Smooth muscle cell (in vitro differentiated cells): ENCODE results near the gene NAALADL2. TPM values are rescaled to one million over a fixed set of nuclear protein-coding genes. Genes with fewer than 3 reads are reported as not detected.

Experiments used
- DNase-seq: peaks from one replicate; lab custom pipeline; 2025; ENCODE audit not compliant: unreplicated experiment; lab: John Stamatoyannopoulos, UW
- H2AFZ ChIP-seq: fragments of 200-600 bp; sonication (generic); 2 replicates; pipeline ENCODE4 v1.6.0; 2016; ENCODE audit warnings: antibody characterized with exemption, low read depth, mild to moderate bottlenecking
- H3F3A ChIP-seq: fragments of 200-600 bp; sonication (generic); 2 replicates; pipeline ENCODE4 v1.6.0; 2017; ENCODE audit warnings: antibody characterized with exemption, low read depth
- H3K27ac ChIP-seq: fragments of 200-600 bp; sonication (generic); 2 replicates; pipeline ENCODE4 v1.5.1; 2016; ENCODE audit warnings: low read depth, mild to moderate bottlenecking
- H3K27me3 ChIP-seq: fragments of 200-600 bp; sonication (generic); 2 replicates; pipeline ENCODE4 v1.6.1; 2016; ENCODE audit warnings: low read depth, mild to moderate bottlenecking
- H3K36me3 ChIP-seq: fragments of 200-600 bp; sonication (generic); 2 replicates; pipeline ENCODE4 v1.5.1; 2016; ENCODE audit warnings: low read depth
- H3K4me1 ChIP-seq: fragments of 200-600 bp; sonication (generic); 2 replicates; pipeline ENCODE4 v1.5.1; 2016; ENCODE audit warnings: low read depth
- H3K4me2 ChIP-seq: fragments of 200-600 bp; sonication (generic); 2 replicates; pipeline ENCODE4 v1.6.0; 2016; ENCODE audit warnings: mild to moderate bottlenecking
- H3K4me3 ChIP-seq: fragments of 200-600 bp; sonication (generic); 2 replicates; pipeline ENCODE4 v1.5.1; 2016; ENCODE audit warnings: mild to moderate bottlenecking
- H3K79me2 ChIP-seq: fragments of 200-600 bp; sonication (generic); 2 replicates; pipeline ENCODE4 v1.6.0; 2016; ENCODE audit warnings: low read depth, mild to moderate bottlenecking
- H3K9ac ChIP-seq: fragments of 200-600 bp; sonication (generic); 2 replicates; pipeline ENCODE4 v1.6.0; 2016; ENCODE audit warnings: low read depth
- H3K9me3 ChIP-seq: fragments of 200-600 bp; sonication (generic); replicated peaks from 2 replicates; pipeline ENCODE4 v1.5.1; 2016; ENCODE audit warnings: low read depth
- H4K20me1 ChIP-seq: fragments of 200-600 bp; sonication (generic); 2 replicates; pipeline ENCODE4 v1.6.0; 2016; ENCODE audit warnings: low read depth
- WGBS: methylation state at CpG from one replicate; pipeline ENCODE4 v1.1.7; 2016; ENCODE audit warnings: low lambda C conversion rate; 5-methylcytosine and 5-hydroxymethylcytosine counted together
- polyA plus RNA-seq: library from polyadenylated mRNA; unstranded; fragments of >200 nt; fragmentation: Nextera tagmentation; extraction: Ambion mirVana; gene quantifications from 2 replicates; pipeline ENCODE4 v1.2.1, GENCODE V29; 2016
- total RNA-seq: library from RNA; depleted of rRNA; stranded (reverse); fragments of >200 nt; gene quantifications from 2 replicates; pipeline ENCODE4 v1.2.3, GENCODE V29; 2014
- TF ChIP-seq, protein P1 (sequence below): fragments of 200-600 bp; sonication (generic); IDR thresholded peaks from 2 replicates; pipeline ENCODE4 v1.5.1; 2017; ENCODE audit warnings: borderline replicate concordance, mild to moderate bottlenecking, antibody characterized with exemption; ENCODE audit not compliant: insufficient read depth, poor library complexity, severe bottlenecking

NAALADL2 gene
- total and polyA plus RNA-seq, 2 experiments from 2014 or later = 2.5 to 13.8 TPM

DNA sequence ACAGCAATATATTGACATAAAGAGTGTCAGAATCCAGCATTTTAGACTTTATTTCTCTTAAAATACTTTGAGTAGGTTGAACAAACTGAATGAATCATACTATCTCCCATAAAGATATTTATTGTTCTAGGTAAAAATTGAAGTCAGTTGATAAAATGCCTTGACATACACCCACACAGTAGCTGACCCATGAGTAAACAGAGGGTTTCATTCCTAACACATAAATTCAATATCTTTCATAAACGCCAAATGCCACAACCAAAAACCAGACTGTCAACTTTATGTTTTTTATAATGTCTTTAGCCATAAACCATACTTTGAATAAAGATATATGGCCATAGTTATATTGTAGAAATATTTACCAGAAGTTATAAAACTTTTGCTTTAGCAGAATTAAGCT lies 742.4 kb downstream of the NAALADL2 start:
- 75% methylated on average over 1 of the region's 1 CpG for WGBS
- Histone ChIP-seq H3K4me1 (peaks cover 2% of the 10 kb centered on the region), H3K27me3 (no peaks in the 10 kb centered on the region), H2AFZ (no peak overlapping the region), H3K9me3 (no peaks in the 10 kb centered on the region), H3K9ac (no peak overlapping the region), H4K20me1 (no peaks in the 10 kb centered on the region), H3F3A (no peaks in the 10 kb centered on the region), H3K36me3 (no peaks in the 10 kb centered on the region), H3K4me3 (no peak overlapping the region), H3K4me2 (no peak overlapping the region), H3K27ac (no peak overlapping the region), H3K79me2 (no peaks in the 10 kb centered on the region)
- TF ChIP-seq, protein P1, sequence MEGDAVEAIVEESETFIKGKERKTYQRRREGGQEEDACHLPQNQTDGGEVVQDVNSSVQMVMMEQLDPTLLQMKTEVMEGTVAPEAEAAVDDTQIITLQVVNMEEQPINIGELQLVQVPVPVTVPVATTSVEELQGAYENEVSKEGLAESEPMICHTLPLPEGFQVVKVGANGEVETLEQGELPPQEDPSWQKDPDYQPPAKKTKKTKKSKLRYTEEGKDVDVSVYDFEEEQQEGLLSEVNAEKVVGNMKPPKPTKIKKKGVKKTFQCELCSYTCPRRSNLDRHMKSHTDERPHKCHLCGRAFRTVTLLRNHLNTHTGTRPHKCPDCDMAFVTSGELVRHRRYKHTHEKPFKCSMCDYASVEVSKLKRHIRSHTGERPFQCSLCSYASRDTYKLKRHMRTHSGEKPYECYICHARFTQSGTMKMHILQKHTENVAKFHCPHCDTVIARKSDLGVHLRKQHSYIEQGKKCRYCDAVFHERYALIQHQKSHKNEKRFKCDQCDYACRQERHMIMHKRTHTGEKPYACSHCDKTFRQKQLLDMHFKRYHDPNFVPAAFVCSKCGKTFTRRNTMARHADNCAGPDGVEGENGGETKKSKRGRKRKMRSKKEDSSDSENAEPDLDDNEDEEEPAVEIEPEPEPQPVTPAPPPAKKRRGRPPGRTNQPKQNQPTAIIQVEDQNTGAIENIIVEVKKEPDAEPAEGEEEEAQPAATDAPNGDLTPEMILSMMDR = no peak
- DNase-seq = no peak

DNA sequence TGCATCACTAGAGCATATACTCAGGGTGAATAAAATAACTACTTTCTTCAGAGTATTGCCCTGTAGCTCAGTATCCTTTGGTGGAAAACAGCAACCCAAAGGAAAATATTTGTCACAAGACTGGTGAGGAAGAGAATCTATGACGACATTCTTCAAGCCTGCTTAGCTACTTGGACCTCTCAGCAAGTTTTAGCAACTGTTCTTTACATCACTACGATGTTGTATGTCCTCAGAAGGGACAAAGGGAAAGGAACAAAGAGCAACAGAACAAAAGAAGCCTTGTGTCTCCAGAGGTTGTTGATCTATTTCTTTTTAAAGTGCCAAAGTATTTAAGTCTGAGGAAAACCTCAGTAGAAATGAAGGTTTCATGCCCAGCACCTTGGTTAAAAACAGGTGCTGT lies 746.7 kb downstream of the NAALADL2 start:
- H3K9me3 ChIP-seq = no peaks in the 10 kb centered on the region
- no peak for DNase-seq
- no peaks in the 10 kb centered on the region for H3K79me2 ChIP-seq

DNA sequence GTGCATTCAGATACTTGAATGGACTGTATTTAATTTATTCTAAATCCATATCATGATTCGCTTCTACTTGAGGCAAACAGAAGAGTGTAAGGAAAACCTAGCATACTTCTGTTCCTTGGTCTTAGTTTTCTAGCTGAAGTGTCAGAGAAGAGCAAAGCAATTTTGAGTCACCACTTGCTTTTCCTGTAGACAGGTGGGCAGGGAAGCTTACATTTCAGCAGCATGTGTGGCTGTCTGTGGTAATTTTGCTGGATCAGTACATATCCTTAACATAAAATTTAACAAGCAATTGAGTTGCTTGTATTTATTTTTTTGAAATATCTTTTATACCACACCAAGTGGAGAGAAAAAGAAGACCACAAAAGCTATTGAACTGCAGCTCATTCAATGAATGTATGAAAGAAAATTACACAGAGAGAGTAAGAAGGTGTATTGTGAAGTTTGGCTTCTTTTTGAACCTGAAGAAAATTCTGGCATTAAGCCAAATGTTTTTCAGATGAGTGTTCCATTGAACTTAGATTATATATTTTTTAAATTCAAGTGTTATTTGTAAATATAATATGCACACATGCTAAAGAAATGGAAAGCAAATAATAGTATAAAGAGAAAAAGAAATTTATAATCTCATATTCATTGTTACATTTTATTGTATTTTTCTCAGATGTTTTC lies 747.6 kb downstream of the NAALADL2 start:
- no peak overlapping the region for H3K9ac ChIP-seq
- no peaks in the 10 kb centered on the region for H3K27me3 ChIP-seq
- no peak overlapping the region for H2AFZ ChIP-seq
- H3K9me3 ChIP-seq = no peaks in the 10 kb centered on the region
- H3K4me3 ChIP-seq = no peak overlapping the region
- H3K79me2 ChIP-seq = no peaks in the 10 kb centered on the region
- H3K27ac ChIP-seq = no peak overlapping the region
- peaks cover 11% of the 10 kb centered on the region for H3K4me1 ChIP-seq
- WGBS = 84% methylated on average over 1 of the region's 1 CpG
- no peak overlapping the region for H3K4me2 ChIP-seq
- H3F3A ChIP-seq = no peaks in the 10 kb centered on the region
- H4K20me1 ChIP-seq = no peaks in the 10 kb centered on the region
- DNase-seq = no peak
- TF ChIP-seq, protein P1 = no peak
- H3K36me3 ChIP-seq = no peaks in the 10 kb centered on the region

More for the DNA sequence above, 746.7 kb downstream of the NAALADL2 start:
- 76% methylated on average over 2 of the region's 2 CpGs for WGBS
- H3K4me3 ChIP-seq = no peak overlapping the region
- TF ChIP-seq, protein P1 = no peak
- H3K27me3 ChIP-seq = no peaks in the 10 kb centered on the region
- H3K4me2 ChIP-seq = no peak overlapping the region
- no peaks in the 10 kb centered on the region for H3K36me3 ChIP-seq
- H3K4me1 ChIP-seq = peaks cover 11% of the 10 kb centered on the region
- no peak overlapping the region for H2AFZ ChIP-seq
- H3F3A ChIP-seq = no peaks in the 10 kb centered on the region
- no peaks in the 10 kb centered on the region for H4K20me1 ChIP-seq
- H3K27ac ChIP-seq = no peak overlapping the region
- H3K9ac ChIP-seq = no peak overlapping the region

DNA sequence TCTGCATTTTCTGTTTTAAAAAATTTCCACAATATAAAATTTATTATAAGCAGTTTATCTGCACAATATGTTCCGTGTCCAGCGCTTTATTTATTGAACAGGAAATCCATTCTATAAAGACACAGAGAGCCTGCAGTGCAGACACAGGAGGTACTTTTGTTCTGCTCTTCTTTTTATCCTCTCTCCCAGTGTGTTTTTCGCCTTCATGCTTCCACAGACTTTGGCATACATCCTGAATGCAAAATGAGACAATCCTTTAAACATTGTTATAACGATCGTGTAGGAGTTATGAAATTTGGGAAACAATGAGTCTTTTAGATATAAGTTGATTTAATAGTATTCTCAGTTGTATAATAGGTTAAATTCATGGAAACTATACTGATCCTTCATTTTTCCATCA lies 749.2 kb downstream of the NAALADL2 start:
- Histone ChIP-seq H2AFZ (no peak overlapping the region), H3K36me3 (no peaks in the 10 kb centered on the region), H3K27me3 (no peaks in the 10 kb centered on the region), H3F3A (no peaks in the 10 kb centered on the region), H3K27ac (no peak overlapping the region), H4K20me1 (no peaks in the 10 kb centered on the region), H3K4me2 (no peak overlapping the region), H3K9ac (no peak overlapping the region), H3K4me1 (peaks cover 15% of the 10 kb centered on the region), H3K9me3 (no peaks in the 10 kb centered on the region), H3K4me3 (no peak overlapping the region), H3K79me2 (no peaks in the 10 kb centered on the region)
- DNase-seq = no peak
- 95% methylated on average over 5 of the region's 5 CpGs for WGBS
- TF ChIP-seq, protein P1 = no peak
